Endodermal cell (in vitro differentiated cells): ENCODE measurements around the gene SNX30. TPM values are rescaled to one million over a fixed set of nuclear protein-coding genes. Genes with fewer than 3 reads are reported as not detected.

Experiments
- DNase-seq: peaks from one replicate; pipeline ENCODE4 v3.0.0-alpha.2; 2017
- H3K27ac ChIP-seq: 2 replicates; pipeline ENCODE4 v1.5.1; 2013; ENCODE audit warnings: mild to moderate bottlenecking, low read depth, low read length, moderate library complexity
- H3K27me3 ChIP-seq: 2 replicates; pipeline ENCODE4 v1.6.1; 2013; ENCODE audit warnings: mild to moderate bottlenecking, low read length, moderate library complexity; ENCODE audit not compliant: insufficient read depth, control insufficient read depth, poor library complexity, severe bottlenecking
- H3K36me3 ChIP-seq: 2 replicates; pipeline ENCODE4 v1.7.0; 2013; ENCODE audit warnings: mild to moderate bottlenecking, low read length, moderate library complexity; ENCODE audit not compliant: control insufficient read depth, insufficient read depth
- H3K4me1 ChIP-seq: one replicate; pipeline ENCODE4 v1.7.0; 2013; ENCODE audit warnings: low read length; ENCODE audit not compliant: control insufficient read depth, insufficient read depth
- H3K4me3 ChIP-seq: 2 replicates; pipeline ENCODE4 v1.5.1; 2013; ENCODE audit warnings: mild to moderate bottlenecking, low read length, moderate library complexity
- H3K9ac ChIP-seq: 2 replicates; pipeline ENCODE4 v1.6.1; 2013; ENCODE audit warnings: mild to moderate bottlenecking, low read length, moderate library complexity; ENCODE audit not compliant: poor library complexity, severe bottlenecking; ENCODE audit errors: extremely low read depth
- H3K9me3 ChIP-seq: 2 replicates; pipeline ENCODE4 v1.6.1; 2013; ENCODE audit warnings: mild to moderate bottlenecking, low read length, moderate library complexity; ENCODE audit not compliant: control insufficient read depth
- H3K27ac Mint-ChIP-seq: 2 replicates; pipeline ENCODE4 v1.8.0; 2020; ENCODE audit warnings: mixed read lengths
- H3K27me3 Mint-ChIP-seq: 2 replicates; pipeline ENCODE4 v1.8.0; 2021; ENCODE audit warnings: mild to moderate bottlenecking, mixed read lengths; ENCODE audit not compliant: insufficient read depth
- H3K36me3 Mint-ChIP-seq: 2 replicates; pipeline ENCODE4 v1.8.0; 2020; ENCODE audit warnings: low read depth, mixed read lengths
- H3K4me1 Mint-ChIP-seq: 2 replicates; pipeline ENCODE4 v1.8.0; 2020; ENCODE audit warnings: mixed read lengths
- H3K4me3 Mint-ChIP-seq: 2 replicates; pipeline ENCODE4 v1.8.0; 2020; ENCODE audit warnings: mild to moderate bottlenecking, moderate library complexity, mixed read lengths
- H3K9me3 Mint-ChIP-seq: 2 replicates; pipeline ENCODE4 v1.8.0; 2020; ENCODE audit warnings: mild to moderate bottlenecking, mixed read lengths
- CTCF ChIP-seq: fragments of 200-600 bp; sonication (generic); conservative IDR thresholded peaks from 2 replicates; pipeline ENCODE4 v1.5.0; 2021; ENCODE audit warnings: antibody characterized with exemption, mild to moderate bottlenecking
- WGBS, 2 experiments: methylation state at CpG; one replicate each; pipeline versions ENCODE4 v1.1.5 to v1.1.7; 2013; ENCODE audit warnings: missing lambda C conversion rate in 2 of 2, mixed read lengths in 1 of 2; ENCODE audit not compliant: insufficient coverage in 1 of 2, insufficient read length in 1 of 2; 5-methylcytosine and 5-hydroxymethylcytosine counted together
- total RNA-seq, 2 donors: library from RNA; stranded (reverse); fragmentation: NEBNext Ultra II Directional in 1 of 2; extraction: Animal tissue kit (Norgen Biotek cat#: 25700) in 1 of 2; gene quantifications; 2 replicates in 1 of 2; 3 replicates in 1 of 2; pipeline ENCODE4 v1.2.1, GENCODE V29; 2021

The SNX30 gene
- total RNA-seq, 2 donors from 2014 or later, result 11.8 to 14.8 TPM

GRCh38 chr9:112772215-112772509, 21.6 kb downstream of the SNX30 start:
- 66% methylated on average over 2 of the region's 2 CpGs; no CpG with 5 or more reads in 1 of the 2 experiments for WGBS, 2 experiments
- H3K4me1 ChIP-seq, result peaks cover 16% of the 10 kb centered on the region
- DNase-seq, result peak; percentile 58
- H3K9me3 Mint-ChIP-seq, result no peaks in the 10 kb centered on the region
- H3K4me3 Mint-ChIP-seq, result no peak overlapping the region
- peak overlapping the region; percentile 49 for H3K4me3 ChIP-seq
- no peak for TF ChIP-seq CTCF
- H3K27me3 Mint-ChIP-seq, result no peaks in the 10 kb centered on the region
- no peaks in the 10 kb centered on the region for H3K9me3 ChIP-seq
- H3K27ac Mint-ChIP-seq, result peak overlapping the region; percentile 14
- no peak overlapping the region for H3K9ac ChIP-seq
- no peak overlapping the region for H3K27ac ChIP-seq
- peaks cover 6% of the 10 kb centered on the region for H3K36me3 Mint-ChIP-seq
- no peaks in the 10 kb centered on the region for H3K27me3 ChIP-seq
- peaks cover 37% of the 10 kb centered on the region for H3K4me1 Mint-ChIP-seq
- no peaks in the 10 kb centered on the region for H3K36me3 ChIP-seq

GRCh38 chr9:112772551-112772950, 22.0 kb downstream of the SNX30 start:
- H3K36me3 Mint-ChIP-seq, result peaks cover 6% of the 10 kb centered on the region
- Histone ChIP-seq H3K4me3 (peak overlapping the region; percentile 49), H3K36me3 (no peaks in the 10 kb centered on the region), H3K27me3 (no peaks in the 10 kb centered on the region), H3K4me1 (peaks cover 16% of the 10 kb centered on the region), H3K27ac (no peak overlapping the region), H3K9ac (no peak overlapping the region), H3K9me3 (no peaks in the 10 kb centered on the region)
- no peak for TF ChIP-seq CTCF
- no peaks in the 10 kb centered on the region for H3K9me3 Mint-ChIP-seq
- peaks cover 37% of the 10 kb centered on the region for H3K4me1 Mint-ChIP-seq
- no peak for DNase-seq
- H3K4me3 Mint-ChIP-seq, result no peak overlapping the region
- WGBS, 2 experiments, result 87 to 100% methylated on average over 1 to 4 of the region's 4 CpGs
- H3K27ac Mint-ChIP-seq, result peak overlapping the region; percentile 14
- no peaks in the 10 kb centered on the region for H3K27me3 Mint-ChIP-seq

GRCh38 chr9:112774006-112774996, 23.7 kb downstream of the SNX30 start:
- H3K27me3 Mint-ChIP-seq, result no peaks in the 10 kb centered on the region
- H3K9me3 ChIP-seq, result no peaks in the 10 kb centered on the region
- no peak overlapping the region for H3K27ac Mint-ChIP-seq
- no peak overlapping the region for H3K4me3 ChIP-seq
- peaks cover 1% of the 10 kb centered on the region for H3K36me3 Mint-ChIP-seq
- H3K27me3 ChIP-seq, result no peaks in the 10 kb centered on the region
- no peaks in the 10 kb centered on the region for H3K36me3 ChIP-seq
- peaks cover 16% of the 10 kb centered on the region for H3K4me1 ChIP-seq
- no peak overlapping the region for H3K4me3 Mint-ChIP-seq
- no peak for TF ChIP-seq CTCF
- 84 to 92% methylated on average over 3 to 9 of the region's 9 CpGs for WGBS, 2 experiments
- no peak overlapping the region for H3K27ac ChIP-seq
- peaks cover 36% of the 10 kb centered on the region for H3K4me1 Mint-ChIP-seq
- no peak overlapping the region for H3K9ac ChIP-seq
- no peaks in the 10 kb centered on the region for H3K9me3 Mint-ChIP-seq
- no peak for DNase-seq
